GM18873 (cell line): Measurements from ENCODE around the gene THOC7.

Source experiments
- ATAC-seq: cut with Tn5 transposase; IDR thresholded peaks from one replicate; pipeline ENCODE4 v1.9.1; 2021; ENCODE audit warnings: mild to moderate bottlenecking, moderate library complexity, moderate number of reproducible peaks; ENCODE audit not compliant: unreplicated experiment, low FRiP score

The THOC7 gene

DNA sequence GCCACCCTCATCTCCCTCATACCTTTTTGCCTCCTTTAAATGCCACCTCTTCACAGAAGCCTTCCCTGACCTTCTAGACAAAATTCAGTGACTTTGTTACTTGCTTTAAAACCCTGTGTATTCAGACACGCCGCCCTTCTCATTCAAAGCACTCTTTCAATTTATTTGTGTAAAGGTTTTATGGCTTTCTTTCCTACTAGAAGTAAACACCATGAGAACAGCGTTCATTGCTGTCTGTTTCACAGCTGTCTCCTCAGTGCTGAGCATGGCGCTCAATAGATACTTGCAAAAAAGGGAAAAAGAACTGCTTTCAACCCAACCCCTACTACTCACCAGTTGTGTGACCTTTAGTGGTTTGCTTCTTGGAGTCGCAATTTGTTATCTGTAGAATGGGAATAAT, 17.0 kb upstream of the THOC7 start:
- no peak for ATAC-seq

DNA sequence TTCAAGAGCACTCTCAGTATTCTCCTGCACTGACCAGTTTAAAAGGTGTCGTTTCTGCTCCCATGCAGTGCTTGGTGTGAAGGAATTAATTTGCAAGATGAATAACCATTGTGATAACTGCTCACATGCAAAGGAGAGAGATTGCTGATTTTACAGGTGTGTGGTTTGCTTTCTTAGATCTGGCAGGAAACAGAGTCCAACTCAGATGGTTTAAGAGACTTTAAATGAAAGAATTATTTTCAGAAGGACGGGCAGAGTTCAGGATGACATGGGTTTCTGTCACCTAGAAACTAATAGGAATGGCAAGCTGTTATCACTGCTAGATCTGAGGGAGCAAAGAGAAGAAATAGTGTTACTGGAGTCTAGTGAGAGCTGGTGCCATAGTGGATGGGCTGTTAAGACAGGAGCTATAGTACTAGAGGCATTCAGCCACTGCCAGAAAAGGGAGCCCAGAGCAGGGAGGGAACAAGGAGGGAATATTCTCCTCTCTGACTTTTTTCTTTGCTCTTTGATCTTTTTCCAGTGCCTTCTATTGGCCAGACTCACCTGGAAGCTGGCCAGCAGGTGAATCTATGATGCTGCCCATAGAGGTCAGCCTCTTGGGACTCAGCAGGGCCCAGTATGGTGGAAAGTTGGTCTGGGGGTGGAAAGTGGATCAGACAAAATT, 14.9 kb upstream of the THOC7 start:
- no peak for ATAC-seq

DNA sequence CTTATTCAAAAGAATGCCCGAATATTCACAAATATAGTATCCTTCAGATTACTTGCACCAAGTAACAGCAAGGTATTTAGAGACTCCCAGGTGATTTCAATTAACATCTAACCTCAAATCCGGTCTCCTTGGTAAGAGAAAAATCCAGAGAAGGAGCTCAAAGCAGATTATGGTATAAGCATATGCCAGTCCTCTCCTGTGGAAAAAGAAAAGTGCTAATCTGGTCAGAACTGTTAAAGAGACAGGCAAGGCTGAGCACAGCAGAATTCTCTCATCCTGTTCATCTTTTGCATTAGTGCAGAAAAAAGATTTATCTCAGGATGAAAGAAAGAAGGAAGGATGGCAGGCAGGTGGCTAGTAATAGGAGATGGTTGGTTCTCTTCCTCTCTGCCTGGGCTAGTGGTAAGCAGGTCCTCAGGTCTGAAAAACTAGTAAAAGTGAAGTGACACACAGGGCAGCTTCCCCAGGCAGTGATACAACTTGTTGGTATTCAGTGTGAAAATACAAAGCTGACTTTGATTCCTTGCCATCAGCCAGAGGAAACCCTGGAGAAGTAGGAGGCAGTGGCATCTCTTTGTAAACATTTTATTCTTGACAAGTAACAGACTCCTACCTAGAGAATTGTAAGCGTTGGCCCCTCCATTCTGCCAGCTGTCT, 14.3 kb upstream of the THOC7 start:
- ATAC-seq, result no peak

DNA sequence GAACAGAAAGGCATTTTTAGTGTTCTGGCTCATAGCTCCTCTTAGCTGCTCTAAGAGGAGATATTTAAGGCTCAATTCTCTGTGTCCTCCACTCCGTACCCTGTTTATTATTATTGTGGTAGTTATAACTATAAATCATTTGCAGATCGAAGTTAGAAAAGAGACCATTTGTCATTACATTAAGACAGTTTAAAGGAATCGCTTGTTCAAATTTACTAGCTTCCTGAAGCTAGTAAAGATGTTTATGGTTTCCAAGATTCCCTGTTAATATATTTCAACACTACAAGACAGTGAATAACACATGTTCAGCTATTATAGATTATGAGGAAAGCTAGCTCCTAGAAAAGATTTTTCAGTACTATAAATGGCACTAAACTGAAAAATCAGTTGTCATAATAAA, 12.7 kb upstream of the THOC7 start:
- ATAC-seq, result no peak

DNA sequence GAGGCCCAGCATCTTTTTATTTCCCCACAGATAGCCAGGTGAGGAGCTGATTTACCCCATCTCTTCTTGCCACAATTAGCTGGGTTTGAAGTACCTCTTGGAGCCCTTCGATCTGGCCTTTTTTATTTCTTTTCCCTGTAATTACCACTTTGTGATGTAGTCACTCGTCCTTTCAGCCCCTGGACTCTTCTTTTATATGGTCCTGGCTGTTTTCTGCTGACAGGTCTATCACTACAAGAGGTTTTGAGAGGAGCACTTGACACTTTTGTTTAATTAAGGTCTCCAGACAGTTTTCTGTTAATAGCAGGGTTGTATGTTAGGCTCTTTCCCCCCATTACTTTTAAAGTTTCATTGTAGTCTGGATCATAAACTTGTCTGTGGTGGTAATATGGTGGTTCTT, 11.9 kb upstream of the THOC7 start:
- ATAC-seq, result no peak

DNA sequence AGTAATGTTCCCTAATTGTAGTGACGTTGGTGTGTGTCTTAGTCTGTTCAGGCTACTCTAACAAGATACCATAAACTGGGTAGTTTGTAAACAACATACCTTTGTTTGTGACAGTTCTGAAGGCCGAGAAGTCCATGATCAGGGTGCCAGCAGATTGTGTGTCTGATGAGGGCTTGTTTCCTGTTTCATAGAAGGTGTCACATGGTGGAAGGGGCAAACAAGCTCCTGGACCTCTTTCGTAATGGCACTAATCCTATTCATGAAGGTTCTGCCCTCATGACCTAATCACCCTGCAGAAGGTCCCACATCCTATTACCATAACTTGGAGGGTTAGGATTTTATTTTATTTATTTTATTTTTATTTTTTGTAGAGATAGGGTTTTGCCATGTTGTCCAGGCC, 11.2 kb upstream of the THOC7 start:
- no peak for ATAC-seq

DNA sequence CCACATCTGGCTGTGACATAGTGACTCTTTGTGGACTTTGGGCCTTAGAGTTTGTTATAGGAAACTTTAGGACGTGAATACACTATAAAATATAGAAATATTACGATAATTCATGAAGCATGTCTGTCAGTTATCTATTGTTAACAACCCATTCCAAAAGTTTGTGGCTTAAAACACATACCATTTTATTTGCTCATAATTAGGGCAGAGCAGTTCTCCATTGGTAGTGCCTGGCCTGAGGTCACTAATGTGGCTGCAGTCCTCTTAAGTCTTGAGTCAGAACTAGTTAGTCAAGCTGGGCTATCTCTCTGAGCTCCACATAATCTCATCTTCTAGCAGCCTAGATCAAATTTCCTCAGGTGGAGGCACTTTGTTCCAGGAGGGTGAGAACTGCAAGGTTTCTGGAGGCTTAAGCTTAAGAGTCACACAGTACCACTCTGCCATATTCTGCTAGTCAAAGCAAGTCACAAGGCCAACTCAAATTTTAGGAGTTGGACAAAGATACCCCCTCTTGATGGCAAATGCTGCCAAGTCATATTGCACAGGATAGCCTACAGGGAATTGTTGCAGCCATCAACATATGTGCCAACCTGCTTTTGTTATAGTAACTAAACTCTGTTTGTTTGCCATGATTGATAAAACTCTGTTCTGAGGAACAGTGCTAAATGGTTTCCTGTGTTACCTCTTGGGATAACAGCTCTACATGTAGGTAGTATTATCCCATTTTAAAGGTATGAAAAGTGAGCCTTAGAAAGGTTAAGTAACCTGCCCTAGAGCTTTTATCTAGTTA, 8.7 kb upstream of the THOC7 start:
- no peak for ATAC-seq

DNA sequence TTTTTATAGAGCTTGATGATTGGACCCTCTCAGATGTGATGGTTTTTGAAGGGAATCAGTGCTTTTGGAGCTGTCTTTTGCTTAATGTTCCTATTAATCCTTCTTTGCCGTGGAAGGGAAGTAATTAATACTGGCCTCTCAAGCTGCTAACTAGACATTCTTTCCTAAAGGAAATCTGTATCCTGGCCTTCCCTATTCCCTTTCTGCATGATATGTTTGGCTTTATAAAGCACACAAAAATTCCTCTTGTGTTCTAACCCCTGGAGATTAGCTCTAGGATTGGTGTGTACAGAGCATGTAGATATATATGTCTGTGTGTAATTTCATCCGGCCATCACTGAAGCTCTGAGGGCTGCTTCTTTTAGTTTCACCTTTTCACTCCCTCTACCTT, 7.0 kb upstream of the THOC7 start:
- no peak for ATAC-seq

DNA sequence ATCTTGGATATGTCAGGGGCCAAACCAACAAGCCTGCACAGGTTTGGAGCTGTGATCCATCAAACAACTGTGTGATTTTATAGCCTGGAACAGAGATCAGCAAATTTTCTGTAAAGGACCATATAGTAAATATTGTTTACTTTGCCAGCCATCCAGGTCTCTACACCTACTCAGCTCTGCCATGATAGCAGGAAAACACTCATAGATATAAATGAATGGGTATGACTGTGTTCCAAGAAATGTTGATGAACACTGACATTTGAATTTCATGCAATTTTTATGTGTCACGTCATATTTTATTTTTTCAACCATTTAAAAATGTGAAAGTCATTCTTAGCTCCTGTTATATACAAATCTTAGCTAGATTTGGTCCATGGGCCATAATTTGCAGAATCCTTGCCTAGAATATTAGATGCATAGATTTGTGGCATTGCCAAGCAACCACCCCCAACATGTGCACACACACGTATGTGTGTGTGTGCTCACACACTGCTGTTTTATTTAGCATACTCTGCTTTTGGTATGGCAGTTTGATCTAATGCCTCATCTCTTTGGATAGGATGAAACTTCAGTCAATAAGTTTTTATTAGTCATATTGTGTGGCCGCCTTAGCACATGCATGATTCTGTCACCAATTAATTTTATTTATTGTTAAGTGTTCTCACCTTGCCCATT, 6.5 kb upstream of the THOC7 start:
- ATAC-seq, result no peak

DNA sequence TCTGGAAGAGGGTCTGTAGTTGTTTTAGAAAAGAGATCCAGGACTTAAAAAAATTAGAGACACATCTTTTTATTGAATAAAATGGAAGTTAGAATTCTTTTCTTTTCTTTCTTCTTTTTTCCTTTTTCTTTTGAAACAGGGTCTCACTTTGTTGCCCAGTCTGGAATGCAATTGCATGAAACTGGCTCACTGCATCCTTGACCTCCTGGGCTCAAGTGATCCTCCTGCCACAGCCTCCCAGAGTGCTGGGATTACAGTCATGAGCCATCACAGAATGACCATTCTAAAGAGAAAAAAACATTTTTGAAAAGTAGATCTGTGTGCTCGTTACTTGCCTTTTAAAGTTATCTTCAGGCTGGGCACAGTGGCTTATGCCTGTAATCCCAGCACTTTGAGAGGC, 3.6 kb upstream of the THOC7 start:
- no peak for ATAC-seq

DNA sequence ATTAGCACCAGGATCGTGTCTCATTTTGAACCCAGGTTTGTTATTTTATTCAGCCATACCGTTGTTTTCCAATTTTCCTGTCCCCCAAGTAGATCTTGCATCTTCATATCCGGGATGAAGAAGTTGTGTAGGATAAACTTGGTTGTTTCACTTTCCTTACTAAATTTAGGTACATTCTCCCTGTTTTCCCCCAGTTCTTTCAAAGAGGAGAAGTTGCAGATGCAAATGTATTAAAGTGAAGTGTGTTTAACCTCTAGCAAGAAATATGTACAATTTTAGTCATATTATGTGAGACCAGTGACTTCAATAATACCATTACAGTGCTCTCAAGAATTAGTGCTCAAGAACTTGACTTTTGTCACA, 1.3 kb upstream of the THOC7 start:
- no peak for ATAC-seq

DNA sequence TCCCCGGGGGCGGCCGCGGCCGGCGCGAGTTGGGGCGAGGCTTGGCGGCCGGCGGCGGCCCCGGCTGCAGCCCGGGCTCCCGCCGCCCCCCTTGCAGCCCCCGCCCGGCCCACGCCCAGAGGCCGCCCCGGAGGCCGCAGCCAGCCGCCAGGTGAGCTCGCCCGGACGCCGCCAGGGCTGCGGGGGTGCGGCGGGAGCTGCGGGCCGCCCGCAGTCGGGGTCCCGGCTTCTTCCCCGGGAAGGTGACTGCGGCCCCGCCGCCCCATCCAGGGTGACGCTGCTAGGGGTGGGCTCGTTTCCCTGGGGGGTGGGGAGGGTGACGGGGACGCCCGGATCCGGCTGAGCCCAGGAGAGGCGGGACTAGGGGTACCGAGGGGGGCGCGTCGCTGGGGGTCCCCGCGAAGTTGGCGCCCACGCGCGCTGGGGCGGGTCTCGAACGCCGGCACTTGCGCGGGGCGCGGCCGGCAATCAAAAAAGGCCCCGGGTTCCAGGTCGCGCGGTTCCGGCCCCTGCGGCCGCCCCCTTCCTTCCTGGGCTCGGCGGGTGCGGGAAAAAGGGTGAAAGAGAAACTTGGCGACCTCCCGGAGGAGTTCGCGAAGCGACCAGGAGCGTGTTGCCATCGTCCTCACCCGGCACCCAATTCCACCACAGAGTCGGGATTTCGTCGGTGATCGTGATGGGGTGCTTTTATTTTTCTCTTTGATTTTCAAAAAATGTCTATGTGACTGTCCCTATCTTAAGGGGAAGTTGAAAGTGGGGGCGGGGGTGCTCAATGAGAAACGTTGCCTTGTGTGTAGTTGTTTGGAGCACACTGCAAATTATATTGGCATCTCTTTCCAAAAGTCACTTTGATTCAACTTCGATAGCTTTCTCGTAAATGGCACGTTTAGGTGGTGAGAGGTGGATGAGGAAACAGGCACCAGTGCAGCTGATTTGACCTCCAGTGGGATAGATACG, 681 bp upstream of the THOC7 start:
- no peak for ATAC-seq

DNA sequence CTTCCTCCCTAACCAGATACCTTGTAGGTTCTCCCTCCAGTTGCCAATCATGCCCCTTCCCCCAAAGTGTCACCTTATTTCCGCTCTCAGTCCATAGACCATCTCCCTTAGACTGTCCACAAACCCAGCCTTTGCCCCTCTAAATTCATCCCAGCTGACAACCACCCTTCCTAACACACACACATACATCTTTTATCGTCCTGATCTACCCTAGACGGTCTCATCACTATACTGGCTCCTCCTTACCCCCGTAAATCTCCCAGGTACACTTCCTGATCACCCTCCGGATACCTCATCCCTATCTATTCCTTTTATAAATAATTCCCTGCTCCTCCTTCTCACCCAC, 828 bp downstream of the THOC7 start:
- ATAC-seq, result peak; percentile 15

DNA sequence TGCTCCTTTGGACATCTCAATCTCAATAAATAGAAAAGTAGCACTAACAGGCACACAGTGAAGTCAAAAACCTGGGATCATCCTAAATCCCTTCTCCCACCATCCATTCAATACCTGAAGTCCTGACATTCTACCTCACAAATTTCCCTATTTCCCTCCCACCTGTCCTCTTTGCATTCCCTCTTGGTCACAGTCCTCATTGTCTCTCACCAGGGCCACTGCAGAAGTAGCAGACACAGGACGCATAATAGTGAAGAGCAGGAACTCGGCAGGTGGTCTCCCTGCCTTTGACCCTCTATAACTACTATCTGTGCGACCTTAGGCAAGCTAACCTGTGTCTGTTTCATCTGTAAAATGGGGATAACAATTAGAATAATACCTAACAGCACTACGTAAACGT, 2.3 kb downstream of the THOC7 start:
- no peak for ATAC-seq

DNA sequence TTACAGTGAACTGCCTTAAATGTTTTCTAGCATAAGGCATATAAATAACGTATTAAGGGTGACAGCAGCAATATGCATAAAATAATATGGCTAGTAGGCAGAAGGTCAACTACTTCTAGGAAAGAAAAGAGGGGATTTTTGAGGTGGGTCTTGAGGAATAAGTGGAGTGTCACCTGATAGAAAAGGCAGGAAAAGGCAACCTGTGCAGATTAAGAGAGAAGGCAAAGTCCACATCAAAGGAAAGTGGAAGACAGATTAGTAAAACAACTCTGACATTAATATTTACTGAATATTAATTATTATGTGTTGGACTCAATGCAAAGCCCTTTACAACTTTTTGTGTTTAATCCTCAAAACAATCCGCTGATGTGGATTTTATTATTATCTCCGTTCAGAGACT, 2.8 kb downstream of the THOC7 start:
- ATAC-seq, result no peak

DNA sequence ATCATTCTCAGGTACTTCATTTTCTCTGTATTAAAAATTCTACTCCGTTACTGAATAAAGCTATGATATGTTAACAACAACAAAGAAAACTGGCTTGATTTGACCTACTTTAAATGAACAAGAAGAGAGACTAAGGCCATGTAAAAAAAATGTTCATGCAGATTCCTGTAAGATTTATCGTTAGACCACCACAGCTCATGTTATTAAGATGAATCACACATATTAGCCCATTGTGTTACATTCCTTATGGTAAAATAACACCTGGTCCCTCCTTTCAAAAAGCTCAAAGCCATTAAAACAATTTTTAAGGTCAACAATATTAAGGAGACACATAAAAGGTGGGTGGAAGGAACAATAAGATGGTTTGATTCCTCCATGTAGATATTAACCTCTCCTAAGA, 6.3 kb downstream of the THOC7 start:
- no peak for ATAC-seq

DNA sequence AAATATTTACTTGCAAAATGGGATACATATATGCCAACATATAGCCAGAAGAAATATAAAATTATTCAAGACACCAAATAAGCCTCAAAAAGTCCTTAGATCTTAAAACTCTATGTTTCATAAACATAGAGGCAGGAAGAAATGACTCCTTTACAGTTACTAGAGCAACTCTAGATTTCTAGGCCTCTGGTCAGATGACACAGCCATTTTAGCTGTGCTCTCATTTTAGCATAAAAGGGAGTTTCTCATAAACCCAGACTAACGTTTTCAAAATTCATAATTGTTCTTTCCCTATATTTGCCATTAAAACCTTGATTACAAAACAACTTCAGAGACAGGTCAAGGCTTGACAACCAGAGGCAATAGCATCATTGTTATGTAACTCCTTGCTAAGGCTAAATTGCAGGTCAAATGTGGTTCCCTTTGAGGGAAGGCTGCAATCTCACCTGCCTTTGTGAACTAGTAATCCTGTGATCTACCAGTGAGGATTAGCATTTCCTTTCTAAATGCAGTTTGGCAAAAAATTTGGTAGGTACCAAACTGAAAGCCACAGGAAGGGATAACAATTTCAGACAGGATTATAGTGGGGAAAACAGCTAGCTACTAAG, 8.2 kb downstream of the THOC7 start:
- ATAC-seq, result no peak

DNA sequence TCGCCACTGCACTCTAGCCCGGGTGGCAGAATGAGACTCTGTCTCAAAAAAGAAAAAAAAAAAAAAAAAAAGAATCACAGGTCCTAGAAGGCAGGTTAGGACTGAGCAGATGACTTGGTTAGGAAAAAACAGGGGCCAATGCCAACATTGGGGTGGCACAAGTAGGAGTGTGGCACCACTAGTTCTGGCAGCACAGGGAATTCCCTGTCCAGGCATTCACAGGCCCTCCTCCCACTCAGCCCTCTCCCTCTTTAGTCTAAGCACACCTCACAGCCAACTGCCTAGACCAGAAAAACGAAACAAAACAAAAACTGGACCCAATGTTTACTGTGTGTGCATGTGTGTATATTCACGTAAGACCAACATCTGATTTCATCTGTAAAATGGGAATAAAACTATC, 10.5 kb downstream of the THOC7 start:
- ATAC-seq, result no peak

DNA sequence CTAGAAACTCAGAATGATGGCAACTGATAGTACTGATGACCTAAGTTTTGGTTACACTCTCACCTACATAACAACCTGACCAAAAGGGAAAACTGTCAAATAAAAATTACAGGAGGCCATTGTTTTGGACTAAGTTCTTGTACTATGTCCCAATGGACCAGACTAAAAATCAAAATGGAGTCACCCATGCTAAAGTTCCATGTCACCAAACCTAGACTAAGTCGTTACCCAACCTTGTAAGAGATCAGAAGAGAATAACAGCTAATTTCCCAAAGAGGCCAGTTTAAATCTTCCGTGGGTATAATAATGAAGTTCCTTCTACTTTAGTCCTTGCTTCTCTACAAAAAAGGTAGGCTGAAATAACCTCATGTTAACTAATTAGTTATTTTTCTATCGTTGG, 12.3 kb downstream of the THOC7 start:
- no peak for ATAC-seq

DNA sequence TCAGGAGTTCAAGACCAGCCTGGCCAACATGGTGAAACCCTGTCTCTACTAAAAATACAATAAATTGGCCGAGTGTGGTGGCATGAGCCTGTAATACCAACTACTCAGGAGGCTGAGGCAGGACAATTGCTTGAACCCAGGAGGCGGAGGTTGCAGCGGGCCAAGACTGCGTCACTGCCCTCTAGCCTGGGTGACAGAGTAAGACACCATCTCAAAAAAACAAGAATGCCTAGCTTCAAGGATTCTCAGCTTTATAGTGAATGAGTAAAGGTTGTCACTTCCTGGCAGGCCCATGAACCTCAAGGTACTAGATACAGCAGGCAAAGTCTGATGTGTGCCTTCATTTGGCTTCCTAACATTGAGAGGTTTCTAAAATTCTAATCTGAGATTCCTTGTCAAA, 14.4 kb downstream of the THOC7 start:
- no peak for ATAC-seq
